GM13977 (cell line): ENCODE measurements around the gene TMIGD3.
A peak's percentile ranks its signal among the peaks of the same experiment; 100 is the strongest.
"Not testable (repeated sequence)": the region's sequence is repeated elsewhere in the genome, so short reads cannot be mapped to it uniquely, and the experiment has no call there.

Experiments used
- DNase-seq: peaks from one replicate; pipeline ENCODE4 v3.0.0; 2012; ENCODE audit warnings: low spot score
- CTCF ChIP-seq: IDR thresholded peaks from 2 replicates; pipeline ENCODE4 v1.5.1; 2012; ENCODE audit warnings: mild to moderate bottlenecking, control low read depth; ENCODE audit not compliant: insufficient read depth; ENCODE audit errors: extremely low read depth, missing control alignments
- in situ Hi-C: fragments of 300-500 bp; cut with MboI; formaldehyde crosslinking; loops from one replicate; pipeline ENCODE4 v1.12.0; 2022; ENCODE audit warnings: low sequenced_read_pairs, low pct_unique_long_range_greater_than_20kb, mixed read lengths, inconsistent platforms; ENCODE audit not compliant: unreplicated experiment

TMIGD3 gene

GRCh38 chr1:111503585-111504060, at the start of gene TMIGD3, which contains the start of gene ADORA3:
TMIGD3 (minus strand) TSS chr1:111503633; CDS start chr1:111503354, 279 bp downstream.
ADORA3 (minus strand) TSS chr1:111503633; CDS start chr1:111503354, 279 bp downstream.
- in situ Hi-C loops: no loop called here
- TF ChIP-seq CTCF: no peak
- peak; percentile 25 for DNase-seq

- TF ChIP-seq CTCF: no peak
- DNase-seq: no peak
- in situ Hi-C loops: no loop called here
Measured at GRCh38 chr1:111553196-111553595, 49.8 kb upstream of the TMIGD3 start.

GRCh38 chr1:111552587-111552986, 49.2 kb upstream of the TMIGD3 start:
- no peak for DNase-seq
- no peak for TF ChIP-seq CTCF
- in situ Hi-C loops: no loop called here

GRCh38 chr1:111551623-111552411, 48.4 kb upstream of the TMIGD3 start:
- TF ChIP-seq CTCF: no peak
- in situ Hi-C loops: no loop called here
- no peak for DNase-seq

GRCh38 chr1:111547786-111548185, 44.4 kb upstream of the TMIGD3 start:
- in situ Hi-C loops, DNase-seq: not testable (repeated sequence)

GRCh38 chr1:111542187-111542586, 38.8 kb upstream of the TMIGD3 start:
- no peak for TF ChIP-seq CTCF
- in situ Hi-C loops: no loop called here
- no peak for DNase-seq

GRCh38 chr1:111541721-111542120, 38.3 kb upstream of the TMIGD3 start:
- DNase-seq: no peak
- in situ Hi-C loops: no loop called here
- TF ChIP-seq CTCF: no peak
